Neural cell (in vitro differentiated cells): ENCODE results near the gene GNL3L. TPM values are rescaled to one million over a fixed set of nuclear protein-coding genes. Genes with fewer than 3 reads are reported as not detected.

Experiments used
- H2AFZ ChIP-seq: fragments of 200-600, 300-800 bp; sonication (generic), shearing (Covaris generic); 2 replicates; pipeline ENCODE4 v1.6.0; 2014; ENCODE audit warnings: low read depth, mild to moderate bottlenecking, antibody characterized with exemption, low read length, moderate library complexity
- H3F3A ChIP-seq: fragments of 200-600 bp; shearing (Covaris generic); 2 replicates; pipeline ENCODE4 v1.6.1; 2016; ENCODE audit warnings: mild to moderate bottlenecking, moderate library complexity, mixed read lengths, antibody characterized with exemption, low read length; ENCODE audit not compliant: insufficient read depth, poor library complexity, severe bottlenecking
- H3K27ac ChIP-seq: fragments of 200-600, 300-800 bp; sonication (generic), shearing (Covaris generic); 2 replicates; pipeline ENCODE4 v1.5.1; 2014; ENCODE audit warnings: mild to moderate bottlenecking, low read length, moderate library complexity
- H3K27me3 ChIP-seq: fragments of 300-800, 200-600 bp; sonication (generic), shearing (Covaris generic); 2 replicates; pipeline ENCODE4 v1.6.0; 2014; ENCODE audit warnings: mild to moderate bottlenecking, low read depth, low read length, moderate library complexity; ENCODE audit not compliant: insufficient read depth
- H3K36me3 ChIP-seq: fragments of 300-800, 200-600 bp; sonication (generic), shearing (Covaris generic); 2 replicates; pipeline ENCODE4 v1.5.1; 2014; ENCODE audit warnings: mild to moderate bottlenecking, antibody characterized with exemption, low read length, moderate library complexity; ENCODE audit not compliant: insufficient read depth
- H3K4me2 ChIP-seq: fragments of 300-800, 200-600 bp; sonication (generic), shearing (Covaris generic); 2 replicates; pipeline ENCODE4 v1.6.0; 2014; ENCODE audit warnings: mild to moderate bottlenecking, low read length
- H3K4me3 ChIP-seq: fragments of 300-800, 200-600 bp; sonication (generic), shearing (Covaris generic); 2 replicates; pipeline ENCODE4 v1.5.1; 2014; ENCODE audit warnings: mild to moderate bottlenecking, low read length, moderate library complexity
- H3K79me2 ChIP-seq: fragments of 200-600 bp; shearing (Covaris generic); replicated peaks from 2 replicates; pipeline ENCODE4 v1.6.0; 2014; ENCODE audit warnings: mild to moderate bottlenecking, low read length, moderate library complexity; ENCODE audit not compliant: insufficient read depth
- H3K9ac ChIP-seq: fragments of 300-800, 200-600 bp; sonication (generic), shearing (Covaris generic); 2 replicates; pipeline ENCODE4 v1.6.1; 2016; ENCODE audit warnings: mild to moderate bottlenecking, low read length, mixed read lengths
- H3K9me2 ChIP-seq: fragments of 200-600 bp; shearing (Covaris generic); 2 replicates; pipeline ENCODE4 v1.6.1; 2016; ENCODE audit warnings: mild to moderate bottlenecking, low read length, mixed read lengths; ENCODE audit not compliant: insufficient read depth
- H3K9me3 ChIP-seq: fragments of 200-600, 300-800 bp; sonication (generic), shearing (Covaris generic); 2 replicates; pipeline ENCODE4 v1.6.1; 2016; ENCODE audit warnings: mild to moderate bottlenecking, mixed run types, low read length, moderate library complexity, mixed read lengths
- H4K20me1 ChIP-seq: fragments of 200-600 bp; shearing (Covaris generic); 2 replicates; pipeline ENCODE4 v1.6.1; 2016; ENCODE audit warnings: mild to moderate bottlenecking, mixed run types; ENCODE audit not compliant: insufficient read depth
- EP300 ChIP-seq: fragments of 450-650 bp; conservative IDR thresholded peaks from 2 replicates; pipeline ENCODE4 v1.6.1; 2014; ENCODE audit warnings: antibody characterized with exemption, mild to moderate bottlenecking, moderate library complexity; ENCODE audit not compliant: poor library complexity, severe bottlenecking
- EZH2 ChIP-seq: fragments of 200-600, 300-800 bp; shearing (Covaris generic), sonication (generic); IDR thresholded peaks from 2 replicates; pipeline ENCODE4 v1.6.1; 2014; ENCODE audit warnings: antibody characterized with exemption, low read length, borderline replicate concordance, mild to moderate bottlenecking; ENCODE audit not compliant: insufficient read depth, poor library complexity, severe bottlenecking
- MXI1 ChIP-seq: fragments of 450-650 bp; conservative IDR thresholded peaks from 2 replicates; pipeline ENCODE4 v1.6.1; 2014; ENCODE audit warnings: antibody characterized with exemption, mild to moderate bottlenecking; ENCODE audit not compliant: poor library complexity, severe bottlenecking
- POLR2AphosphoS5 ChIP-seq: IDR thresholded peaks from 2 replicates; pipeline ENCODE4 v1.6.1; 2012
- RAD21 ChIP-seq: fragments of 450-650 bp; conservative IDR thresholded peaks from 2 replicates; pipeline ENCODE4 v1.6.1; 2014; ENCODE audit warnings: antibody characterized with exemption, mild to moderate bottlenecking, moderate library complexity
- SMC3 ChIP-seq: fragments of 450-650 bp; conservative IDR thresholded peaks from 2 replicates; pipeline ENCODE4 v1.6.1; 2014; ENCODE audit warnings: antibody characterized with exemption, mild to moderate bottlenecking, moderate library complexity; ENCODE audit not compliant: poor library complexity
- TAF1 ChIP-seq: IDR thresholded peaks from 2 replicates; pipeline ENCODE4 v1.6.1; 2012; ENCODE audit warnings: low read depth
- polyA plus RNA-seq: library from polyadenylated mRNA; depleted of rRNA; stranded (reverse); fragments of >200 nt; gene quantifications from 2 replicates; pipeline ENCODE4 v1.2.3, GENCODE V29; 2014
- TF ChIP-seq, protein P1 (sequence below): fragments of 450-650 bp; IDR thresholded peaks from 2 replicates; pipeline ENCODE4 v1.5.1; 2014; ENCODE audit warnings: antibody characterized with exemption, mild to moderate bottlenecking, moderate library complexity; ENCODE audit not compliant: poor library complexity, severe bottlenecking
- TF ChIP-seq, protein P2 (sequence below): IDR thresholded peaks from 2 replicates; pipeline ENCODE4 v1.6.1; 2012; ENCODE audit warnings: borderline replicate concordance

Gene GNL3L
- polyA plus RNA-seq, 1 donor from 2014 or later = 6.6 TPM

DNA sequence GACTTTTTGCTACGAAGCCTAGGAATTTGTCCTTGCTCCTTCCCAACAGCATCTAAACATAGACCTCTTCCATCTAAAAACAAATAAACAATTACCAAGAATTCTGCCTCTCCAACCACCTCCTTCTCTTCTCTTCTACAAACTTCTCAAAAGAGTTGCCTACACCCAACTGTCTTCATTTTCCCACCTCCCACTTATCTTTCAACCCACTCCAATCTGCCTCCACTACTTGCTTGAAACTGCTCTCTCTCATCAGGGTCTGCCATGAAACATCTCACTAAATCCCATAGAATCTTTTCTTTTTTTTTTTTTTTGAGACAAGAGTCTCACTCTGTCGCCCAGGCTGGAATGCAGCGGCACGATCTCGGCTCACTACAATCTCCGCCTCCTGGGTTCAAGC is 33.1 kb upstream of the GNL3L start:
- Histone ChIP-seq H3K36me3 (no peaks in the 10 kb centered on the region), H3K79me2 (peaks cover 27% of the 10 kb centered on the region), H4K20me1 (no peaks in the 10 kb centered on the region), H3K4me2 (no peak overlapping the region), H3F3A (no peaks in the 10 kb centered on the region), H3K27me3 (no peaks in the 10 kb centered on the region), H3K4me3 (peak overlapping the region; percentile 75), H2AFZ (no peak overlapping the region), H3K9ac (no peak overlapping the region), H3K9me2 (no peaks in the 10 kb centered on the region), H3K9me3 (no peaks in the 10 kb centered on the region), H3K27ac (no peak overlapping the region)
- no peak for TF ChIP-seq MXI1
- TF ChIP-seq TAF1 = no peak
- TF ChIP-seq, protein P1, sequence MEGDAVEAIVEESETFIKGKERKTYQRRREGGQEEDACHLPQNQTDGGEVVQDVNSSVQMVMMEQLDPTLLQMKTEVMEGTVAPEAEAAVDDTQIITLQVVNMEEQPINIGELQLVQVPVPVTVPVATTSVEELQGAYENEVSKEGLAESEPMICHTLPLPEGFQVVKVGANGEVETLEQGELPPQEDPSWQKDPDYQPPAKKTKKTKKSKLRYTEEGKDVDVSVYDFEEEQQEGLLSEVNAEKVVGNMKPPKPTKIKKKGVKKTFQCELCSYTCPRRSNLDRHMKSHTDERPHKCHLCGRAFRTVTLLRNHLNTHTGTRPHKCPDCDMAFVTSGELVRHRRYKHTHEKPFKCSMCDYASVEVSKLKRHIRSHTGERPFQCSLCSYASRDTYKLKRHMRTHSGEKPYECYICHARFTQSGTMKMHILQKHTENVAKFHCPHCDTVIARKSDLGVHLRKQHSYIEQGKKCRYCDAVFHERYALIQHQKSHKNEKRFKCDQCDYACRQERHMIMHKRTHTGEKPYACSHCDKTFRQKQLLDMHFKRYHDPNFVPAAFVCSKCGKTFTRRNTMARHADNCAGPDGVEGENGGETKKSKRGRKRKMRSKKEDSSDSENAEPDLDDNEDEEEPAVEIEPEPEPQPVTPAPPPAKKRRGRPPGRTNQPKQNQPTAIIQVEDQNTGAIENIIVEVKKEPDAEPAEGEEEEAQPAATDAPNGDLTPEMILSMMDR = no peak
- no peak for TF ChIP-seq EP300
- TF ChIP-seq EZH2 = no peak
- TF ChIP-seq POLR2AphosphoS5 = no peak
- no peak for TF ChIP-seq RAD21
- TF ChIP-seq, protein P2, sequence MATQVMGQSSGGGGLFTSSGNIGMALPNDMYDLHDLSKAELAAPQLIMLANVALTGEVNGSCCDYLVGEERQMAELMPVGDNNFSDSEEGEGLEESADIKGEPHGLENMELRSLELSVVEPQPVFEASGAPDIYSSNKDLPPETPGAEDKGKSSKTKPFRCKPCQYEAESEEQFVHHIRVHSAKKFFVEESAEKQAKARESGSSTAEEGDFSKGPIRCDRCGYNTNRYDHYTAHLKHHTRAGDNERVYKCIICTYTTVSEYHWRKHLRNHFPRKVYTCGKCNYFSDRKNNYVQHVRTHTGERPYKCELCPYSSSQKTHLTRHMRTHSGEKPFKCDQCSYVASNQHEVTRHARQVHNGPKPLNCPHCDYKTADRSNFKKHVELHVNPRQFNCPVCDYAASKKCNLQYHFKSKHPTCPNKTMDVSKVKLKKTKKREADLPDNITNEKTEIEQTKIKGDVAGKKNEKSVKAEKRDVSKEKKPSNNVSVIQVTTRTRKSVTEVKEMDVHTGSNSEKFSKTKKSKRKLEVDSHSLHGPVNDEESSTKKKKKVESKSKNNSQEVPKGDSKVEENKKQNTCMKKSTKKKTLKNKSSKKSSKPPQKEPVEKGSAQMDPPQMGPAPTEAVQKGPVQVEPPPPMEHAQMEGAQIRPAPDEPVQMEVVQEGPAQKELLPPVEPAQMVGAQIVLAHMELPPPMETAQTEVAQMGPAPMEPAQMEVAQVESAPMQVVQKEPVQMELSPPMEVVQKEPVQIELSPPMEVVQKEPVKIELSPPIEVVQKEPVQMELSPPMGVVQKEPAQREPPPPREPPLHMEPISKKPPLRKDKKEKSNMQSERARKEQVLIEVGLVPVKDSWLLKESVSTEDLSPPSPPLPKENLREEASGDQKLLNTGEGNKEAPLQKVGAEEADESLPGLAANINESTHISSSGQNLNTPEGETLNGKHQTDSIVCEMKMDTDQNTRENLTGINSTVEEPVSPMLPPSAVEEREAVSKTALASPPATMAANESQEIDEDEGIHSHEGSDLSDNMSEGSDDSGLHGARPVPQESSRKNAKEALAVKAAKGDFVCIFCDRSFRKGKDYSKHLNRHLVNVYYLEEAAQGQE = no peak
- no peak for TF ChIP-seq SMC3

- Histone ChIP-seq H3K79me2 (no peaks in the 10 kb centered on the region), H2AFZ (no peak overlapping the region), H3F3A (no peaks in the 10 kb centered on the region), H3K27ac (no peak overlapping the region), H3K4me2 (no peak overlapping the region), H4K20me1 (no peaks in the 10 kb centered on the region), H3K9ac (no peak overlapping the region), H3K27me3 (no peaks in the 10 kb centered on the region), H3K9me3 (no peaks in the 10 kb centered on the region), H3K36me3 (no peaks in the 10 kb centered on the region), H3K4me3 (no peak overlapping the region), H3K9me2 (no peaks in the 10 kb centered on the region)
- TF ChIP-seq MXI1 (no peak), SMC3 (no peak), EZH2 (no peak), EP300 (no peak), TAF1 (no peak), RAD21 (no peak)
- TF ChIP-seq, protein P1 = no peak
- TF ChIP-seq, protein P2 = no peak
Measured at GRCh38 chrX:54509400-54509799, 20.6 kb upstream of the GNL3L start.
